ENCODE results near the gene THSD4. TPM values are rescaled to one million over a fixed set of nuclear protein-coding genes. Genes with fewer than 3 reads are reported as not detected.

Gene THSD4
- polyA plus RNA-seq, 2 of the 4 experiments (the other 2 are of a cell fraction): 15.8 to 40.7 TPM

DNA sequence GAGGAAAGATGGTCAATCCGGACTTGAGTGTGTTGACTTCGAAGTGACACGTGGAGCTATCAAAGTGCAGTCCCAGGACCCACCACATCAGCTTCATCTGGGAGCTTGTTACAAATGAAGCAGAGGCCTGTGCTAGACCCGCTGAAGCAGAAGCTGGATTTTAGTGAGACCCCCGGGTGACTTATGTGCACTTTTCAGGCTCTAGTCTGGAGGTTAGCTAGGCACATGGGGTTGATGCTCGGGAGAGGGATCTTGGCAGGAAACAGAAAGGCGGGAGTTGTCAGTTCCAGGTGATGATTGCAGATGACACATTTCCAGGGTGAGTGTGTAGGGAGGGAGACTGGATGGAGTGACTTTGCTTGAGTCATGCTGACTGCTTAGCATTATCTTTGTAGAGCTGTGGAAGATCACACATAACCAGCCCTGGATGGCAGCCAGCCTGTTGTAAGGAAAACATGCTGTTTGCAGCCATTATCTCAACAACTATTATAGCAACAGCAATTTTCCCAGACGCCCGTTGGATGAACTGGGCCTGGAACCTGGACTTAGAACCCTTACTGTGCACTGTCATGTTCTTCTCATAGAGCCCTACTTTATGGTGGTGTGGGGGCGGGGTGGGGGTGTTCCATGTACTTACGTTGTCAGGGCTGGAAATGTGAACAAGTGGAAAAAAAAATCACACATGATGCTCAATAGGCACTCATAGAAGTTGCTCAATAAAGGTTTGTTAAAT lies 122.4 kb downstream of the THSD4 start (continued):
- TF ChIP-seq REST (IDR thresholded peaks at IDR 0.05) (no peak), ZSCAN20 (CRISPR knock-in tag; IDR thresholded peaks at IDR 0.05) (0 out of 2 replicates have a peak, but pooled peaks have one; percentile 49), NPAS2 (CRISPR knock-in tag; IDR thresholded peaks at IDR 0.05; ENCODE audit: borderline replicate concordance) (0 out of 2 replicates have a peak, but pooled peaks have one; percentile 53), ZC3H11A (IDR thresholded peaks at IDR 0.05) (no peak), SMC3 (IDR thresholded peaks at IDR 0.05) (peak; percentile 30; the same call in 2 of the 3 replicates), BCL3 (IDR thresholded peaks at IDR 0.05) (0 out of 3 replicates have a peak, but pooled peaks have one; percentile 31), FOSL2 (IDR thresholded peaks at IDR 0.05) (peak; percentile 79), FOSL2 (CRISPR knock-in tag; IDR thresholded peaks at IDR 0.05) (peak; percentile 92), NR3C1 (IDR thresholded peaks at IDR 0.05) (no peak), NFE2L2 (conservative IDR thresholded peaks at IDR 0.05; ENCODE audit: low read length) (peak; percentile 86), HOXB5 (CRISPR knock-in tag; IDR thresholded peaks at IDR 0.05) (peak; percentile 89; the same call in 1 of the 2 replicates), FOXS1 (CRISPR knock-in tag; IDR thresholded peaks at IDR 0.05) (no peak; the same call in 1 of the 2 replicates), ATOH8 (CRISPR knock-in tag; IDR thresholded peaks at IDR 0.05; ENCODE audit: low read depth) (peak; percentile 97), CEBPB (IDR thresholded peaks at IDR 0.05) (peak in 1 of 2 experiments; percentile 29; a peak in 1 of 4 replicates), SREBF2 (IDR thresholded peaks at IDR 0.05) (no peak), TFCP2L1 (CRISPR knock-in tag; IDR thresholded peaks at IDR 0.05) (no peak), MAX (IDR thresholded peaks at IDR 0.05) (peak; percentile 96), HOXA7 (CRISPR knock-in tag; IDR thresholded peaks at IDR 0.05) (peak; percentile 75; the same call in 1 of the 2 replicates), JUNB (IDR thresholded peaks at IDR 0.05) (peak; percentile 87), TP53 (CRISPR knock-in tag; IDR thresholded peaks at IDR 0.05) (peak; percentile 69; the same call in 1 of the 2 replicates), JUN (IDR thresholded peaks at IDR 0.05) (peak; percentile 67 to 68; a peak in 4 of 5 replicates), HOXB13 (CRISPR knock-in tag; IDR thresholded peaks at IDR 0.05; ENCODE audit: low read depth) (peak; percentile 75; the same call in 1 of the 2 replicates), ZNF302 (CRISPR knock-in tag; IDR thresholded peaks at IDR 0.05) (no peak), E2F6 (IDR thresholded peaks at IDR 0.05; ENCODE audit: borderline replicate concordance, low read depth) (peak; percentile 96)

All from A549 (cell line).